GM12878 (cell line): ENCODE results near the gene KRT86.

Source experiments
- CBX5 ChIP-seq: sonication (generic); IDR thresholded peaks from 2 replicates; pipeline ENCODE4 v1.6.1; 2016; ENCODE audit warnings: low read depth, moderate library complexity, mild to moderate bottlenecking, inconsistent platforms
- CTCF ChIP-seq, 3 experiments: IDR thresholded peaks in 2 of 3; conservative IDR thresholded peaks in 1 of 3; 2 replicates each; pipeline ENCODE4 v1.5.1; 2011; ENCODE audit warnings: low read depth in 3 of 3, low read length in 3 of 3, mild to moderate bottlenecking in 3 of 3, control low read depth in 2 of 3, moderate library complexity in 2 of 3, inconsistent platforms in 1 of 3, mixed read lengths in 1 of 3; ENCODE audit not compliant: control insufficient read depth in 2 of 3, insufficient read depth in 1 of 3; ENCODE audit errors: extremely low read depth in 1 of 3
- DPF2 ChIP-seq: fragments of 450-650 bp; IDR thresholded peaks from 2 replicates; pipeline ENCODE4 v1.6.1; 2017; ENCODE audit warnings: mild to moderate bottlenecking
- JUND ChIP-seq: IDR thresholded peaks from 2 replicates; pipeline ENCODE4 v1.6.1; 2012; ENCODE audit warnings: low read depth, mild to moderate bottlenecking, low read length, improper control_type of control experiment, moderate library complexity
- POLR2A ChIP-seq: IDR thresholded peaks from 2 replicates; pipeline ENCODE4 v1.6.1; 2011; ENCODE audit warnings: low read depth, mild to moderate bottlenecking, low read length
- POLR2AphosphoS2 ChIP-seq: IDR thresholded peaks from 2 replicates; pipeline ENCODE4 v1.6.1; 2011; ENCODE audit warnings: low read depth, mild to moderate bottlenecking, low read length, improper control_type of control experiment, moderate library complexity
- ZBED1 ChIP-seq: IDR thresholded peaks from 2 replicates; pipeline ENCODE4 v1.6.1; 2016; ENCODE audit warnings: borderline replicate concordance

GRCh38 chr12:52228931-52229330 lies 45.5 kb upstream of the KRT86 start:
- TF ChIP-seq DPF2 (no peak), POLR2A (no peak), ZBED1 (no peak), POLR2AphosphoS2 (no peak), CBX5 (no peak), JUND (no peak), CTCF (IDR thresholded peaks at IDR 0.05 in 2 of 3, conservative IDR thresholded peaks at IDR 0.05 in 1 of 3; ENCODE audit: control insufficient read depth in 2 of 3, extremely low read depth in 1 of 3, insufficient read depth in 1 of 3, low read depth in 3 of 3, low read length in 3 of 3) (no peak)
